GM13976 (cell line): ENCODE results near the gene MEGF11.

Experiments used
- DNase-seq: peaks from one replicate; pipeline ENCODE4 v3.0.0; 2012; ENCODE audit warnings: low spot score
- in situ Hi-C: fragments of 300-500 bp; cut with MboI; formaldehyde crosslinking; loops from one replicate; pipeline ENCODE4 v1.12.0; 2022; ENCODE audit warnings: low sequenced_read_pairs, mixed read lengths, inconsistent platforms; ENCODE audit not compliant: unreplicated experiment
- TF ChIP-seq, protein P1 (sequence below): IDR thresholded peaks from 2 replicates; pipeline ENCODE4 v1.5.1; 2012; ENCODE audit warnings: borderline replicate concordance, mild to moderate bottlenecking; ENCODE audit not compliant: insufficient read depth; ENCODE audit errors: extremely low read depth, missing control alignments, control extremely low read depth

MEGF11 gene

DNA sequence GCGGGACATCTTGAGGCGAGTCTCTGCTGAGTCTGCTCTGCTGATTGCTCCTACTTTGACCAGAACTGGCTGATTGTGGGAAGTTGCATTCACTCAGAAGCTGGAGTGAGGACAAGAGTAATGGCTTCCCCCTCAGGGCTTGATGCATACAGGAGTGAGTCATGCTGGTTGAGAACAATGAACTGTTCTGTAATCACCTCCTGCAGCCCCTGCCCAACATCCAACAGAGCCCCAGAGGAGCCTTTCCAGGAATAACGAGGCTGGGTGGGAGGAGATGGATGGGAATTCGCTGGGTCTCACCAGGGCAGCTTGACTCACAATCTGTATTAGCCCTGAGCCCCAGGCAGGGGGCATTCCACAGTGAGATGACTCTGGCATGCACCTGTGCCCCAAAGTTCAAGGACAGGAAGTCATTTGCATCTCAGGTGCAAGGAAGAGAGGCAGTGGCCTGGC, 299.2 kb downstream of the MEGF11 start:
- no peak for DNase-seq
- in situ Hi-C loops = no loop called here
- TF ChIP-seq, protein P1, sequence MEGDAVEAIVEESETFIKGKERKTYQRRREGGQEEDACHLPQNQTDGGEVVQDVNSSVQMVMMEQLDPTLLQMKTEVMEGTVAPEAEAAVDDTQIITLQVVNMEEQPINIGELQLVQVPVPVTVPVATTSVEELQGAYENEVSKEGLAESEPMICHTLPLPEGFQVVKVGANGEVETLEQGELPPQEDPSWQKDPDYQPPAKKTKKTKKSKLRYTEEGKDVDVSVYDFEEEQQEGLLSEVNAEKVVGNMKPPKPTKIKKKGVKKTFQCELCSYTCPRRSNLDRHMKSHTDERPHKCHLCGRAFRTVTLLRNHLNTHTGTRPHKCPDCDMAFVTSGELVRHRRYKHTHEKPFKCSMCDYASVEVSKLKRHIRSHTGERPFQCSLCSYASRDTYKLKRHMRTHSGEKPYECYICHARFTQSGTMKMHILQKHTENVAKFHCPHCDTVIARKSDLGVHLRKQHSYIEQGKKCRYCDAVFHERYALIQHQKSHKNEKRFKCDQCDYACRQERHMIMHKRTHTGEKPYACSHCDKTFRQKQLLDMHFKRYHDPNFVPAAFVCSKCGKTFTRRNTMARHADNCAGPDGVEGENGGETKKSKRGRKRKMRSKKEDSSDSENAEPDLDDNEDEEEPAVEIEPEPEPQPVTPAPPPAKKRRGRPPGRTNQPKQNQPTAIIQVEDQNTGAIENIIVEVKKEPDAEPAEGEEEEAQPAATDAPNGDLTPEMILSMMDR = no peak

DNA sequence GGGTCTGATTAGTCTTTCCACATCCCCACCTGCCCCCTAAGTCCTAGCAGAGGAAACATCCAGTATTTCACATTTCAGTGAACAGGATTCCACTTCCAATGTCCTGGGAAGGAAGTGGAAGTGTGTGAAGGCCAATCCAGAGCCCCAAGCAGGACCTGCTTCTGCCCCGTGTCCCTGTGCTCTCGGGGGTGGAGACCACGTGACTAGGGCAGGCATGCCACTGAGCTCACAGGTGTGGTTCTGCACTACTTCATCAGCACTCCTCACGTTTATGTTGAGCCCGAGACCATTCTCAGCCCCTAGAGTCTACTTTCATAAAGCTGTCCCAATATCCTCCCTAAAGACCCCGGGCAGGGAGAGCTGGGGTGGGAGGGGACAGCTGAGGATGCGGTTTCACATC, 299.9 kb downstream of the MEGF11 start:
- in situ Hi-C loops = no loop called here
- TF ChIP-seq, protein P1 = no peak
- no peak for DNase-seq

DNA sequence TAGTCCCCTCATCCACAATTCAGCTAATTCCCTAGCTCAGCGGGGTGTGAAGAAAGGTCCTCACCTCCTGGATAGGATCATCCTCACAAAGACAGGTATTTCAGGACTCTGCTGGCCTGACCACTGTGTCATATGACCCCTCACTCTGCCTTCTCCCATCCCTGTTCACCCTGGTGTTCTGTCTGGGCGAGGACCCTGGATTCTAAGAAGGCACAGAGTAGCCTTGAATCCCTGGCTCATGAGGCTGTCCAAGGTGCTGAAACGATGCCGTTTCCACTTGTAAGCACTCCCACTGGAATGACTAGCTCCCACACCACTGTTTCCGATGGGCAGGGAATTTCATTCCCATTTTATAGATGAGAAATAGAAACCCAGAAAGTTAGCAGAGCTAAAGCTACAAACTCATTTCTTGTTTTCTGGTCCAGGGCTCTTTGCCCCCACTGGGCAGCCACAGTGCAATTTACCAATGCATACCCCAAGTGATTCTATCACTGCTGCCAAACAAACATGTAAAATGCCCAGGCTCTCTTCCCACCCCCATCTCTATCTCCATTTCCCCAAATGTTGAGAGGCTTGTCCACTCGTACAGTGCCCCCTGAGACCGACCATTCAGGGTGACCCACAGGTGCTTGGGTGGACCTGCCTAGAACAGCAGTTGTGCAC, 301.0 kb downstream of the MEGF11 start:
- peak; percentile 41 for DNase-seq
- TF ChIP-seq, protein P1 = no peak
- in situ Hi-C loops = no loop called here

DNA sequence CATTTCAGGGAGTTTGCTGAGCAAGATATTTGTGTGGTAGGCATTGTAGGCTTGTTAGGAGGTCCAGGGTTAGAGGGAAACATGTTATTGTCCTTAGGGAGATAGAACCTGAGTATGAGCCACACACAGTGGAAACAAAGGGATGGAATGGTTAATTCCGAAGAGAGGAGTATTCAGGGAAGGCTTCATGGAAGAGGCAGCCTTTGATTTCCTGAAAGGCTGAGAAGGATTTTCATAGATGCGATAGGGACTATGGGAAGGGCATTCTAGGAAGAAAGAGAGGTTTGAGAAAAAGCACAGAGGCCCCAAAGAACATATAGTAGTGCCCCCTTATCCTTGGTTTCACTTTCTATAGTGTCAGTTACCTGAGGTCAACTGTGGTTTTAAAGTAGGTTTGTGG, 302.5 kb downstream of the MEGF11 start:
- TF ChIP-seq, protein P1 = no peak
- DNase-seq = no peak
- in situ Hi-C loops = no loop called here

DNA sequence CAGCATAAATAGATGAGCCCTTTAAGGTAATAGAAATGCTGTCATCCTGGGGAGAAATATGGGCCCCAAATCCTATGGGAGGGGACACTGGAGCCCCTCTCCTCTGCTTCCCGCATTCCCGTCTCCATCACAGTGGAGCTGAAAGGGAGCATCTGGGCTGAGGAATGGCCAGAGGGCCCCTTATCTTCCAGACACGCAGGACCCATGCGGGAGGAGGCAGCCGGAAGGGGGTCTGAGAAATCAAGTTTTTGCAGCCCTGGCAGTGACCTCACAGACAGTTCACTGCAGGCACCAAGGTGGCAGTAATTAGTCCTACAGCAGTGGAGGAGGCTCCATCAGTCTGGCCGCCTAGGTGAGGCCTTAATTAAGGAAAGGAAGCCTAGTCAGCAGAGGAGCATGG, 304.1 kb downstream of the MEGF11 start:
- no peak for DNase-seq
- TF ChIP-seq, protein P1 = no peak
- in situ Hi-C loops = no loop called here

DNA sequence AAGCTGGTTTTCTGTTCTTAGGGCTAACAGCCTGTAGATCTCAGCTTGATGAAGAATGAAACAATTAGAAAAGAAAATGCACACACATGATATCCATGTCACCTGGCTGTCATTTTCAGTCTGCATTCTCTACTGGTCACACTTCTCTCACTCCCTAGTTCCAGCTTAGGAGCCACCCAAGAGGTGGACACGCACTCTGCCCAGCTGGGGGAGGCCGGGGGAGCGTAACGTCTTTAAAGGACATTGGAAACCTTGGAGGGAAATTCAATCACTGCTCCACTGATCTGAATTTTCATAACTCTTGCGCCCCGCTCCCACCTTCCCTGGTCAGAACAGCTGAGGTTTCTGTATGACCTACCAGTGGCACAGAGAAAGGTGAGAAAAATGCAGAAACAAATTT, 304.5 kb downstream of the MEGF11 start:
- DNase-seq = no peak
- TF ChIP-seq, protein P1 = no peak
- in situ Hi-C loops = no loop called here
